ES-I3 (cell line): ENCODE measurements around the gene SPTBN1.

ENCODE experiments used
- H3K36me3 ChIP-seq: 2 replicates; pipeline ENCODE4 v1.6.1; 2013; ENCODE audit warnings: mild to moderate bottlenecking, low read length, control low read depth, moderate library complexity; ENCODE audit not compliant: insufficient read depth
- H3K4me1 ChIP-seq: 2 replicates; pipeline ENCODE4 v1.6.1; 2013; ENCODE audit warnings: mild to moderate bottlenecking, control low read depth, low read length; ENCODE audit not compliant: insufficient read depth
- H3K9ac ChIP-seq: 2 replicates; pipeline ENCODE4 v1.6.1; 2013; ENCODE audit warnings: low read depth, mild to moderate bottlenecking, low read length, moderate library complexity
- H3K9me3 ChIP-seq: 2 replicates; pipeline ENCODE4 v1.6.1; 2013; ENCODE audit warnings: mild to moderate bottlenecking, low read length, moderate library complexity; ENCODE audit not compliant: control insufficient read depth, insufficient read depth

The SPTBN1 gene

DNA sequence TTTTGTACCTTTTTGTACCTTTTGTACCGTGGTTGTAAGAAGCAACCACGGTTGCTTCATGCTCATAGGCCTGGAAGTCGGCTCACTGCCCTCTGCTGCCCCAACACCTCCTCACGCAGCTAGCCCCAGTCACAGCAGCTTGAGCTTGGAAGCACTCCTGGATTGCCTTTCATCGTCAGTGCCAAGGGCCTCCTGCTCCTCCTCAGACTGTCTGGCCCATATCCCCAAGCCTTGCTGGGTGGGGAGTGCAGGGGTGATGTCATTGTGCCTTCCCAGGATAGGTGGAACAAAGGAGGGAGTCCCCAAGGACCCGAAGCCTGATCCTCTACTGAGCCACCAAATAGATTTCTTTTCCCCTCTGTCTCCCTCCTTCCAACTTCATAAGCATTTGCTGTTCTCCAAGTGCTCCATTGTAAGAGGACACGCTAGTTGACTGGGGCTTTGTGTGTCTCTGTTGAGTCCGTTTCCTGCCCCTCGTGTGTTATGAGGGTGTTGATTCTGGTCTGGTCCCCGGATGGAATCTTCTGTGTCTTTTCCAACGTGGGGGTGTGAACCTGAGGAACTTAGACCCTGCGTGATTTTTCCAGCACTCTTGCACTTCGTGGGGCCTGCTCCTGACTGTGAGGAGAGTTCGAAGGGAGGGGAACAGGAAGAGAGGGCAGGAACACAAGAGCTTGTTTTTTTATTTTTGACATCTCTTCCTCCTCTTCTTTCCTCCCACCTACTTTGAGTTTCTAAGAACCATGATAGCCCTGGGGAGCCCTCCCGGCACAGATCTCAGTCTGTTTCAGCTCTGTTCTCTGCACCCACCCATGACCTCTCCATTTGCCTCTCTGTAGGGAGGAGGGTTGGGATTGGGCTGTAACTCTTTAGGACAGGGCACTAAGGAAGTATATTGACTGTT, 140.1 kb downstream of the SPTBN1 start:
- Histone ChIP-seq H3K9ac (no peak overlapping the region), H3K9me3 (no peaks in the 10 kb centered on the region), H3K36me3 (peaks cover 3% of the 10 kb centered on the region; the same call in 1 of the 2 replicates), H3K4me1 (no peaks in the 10 kb centered on the region)

DNA sequence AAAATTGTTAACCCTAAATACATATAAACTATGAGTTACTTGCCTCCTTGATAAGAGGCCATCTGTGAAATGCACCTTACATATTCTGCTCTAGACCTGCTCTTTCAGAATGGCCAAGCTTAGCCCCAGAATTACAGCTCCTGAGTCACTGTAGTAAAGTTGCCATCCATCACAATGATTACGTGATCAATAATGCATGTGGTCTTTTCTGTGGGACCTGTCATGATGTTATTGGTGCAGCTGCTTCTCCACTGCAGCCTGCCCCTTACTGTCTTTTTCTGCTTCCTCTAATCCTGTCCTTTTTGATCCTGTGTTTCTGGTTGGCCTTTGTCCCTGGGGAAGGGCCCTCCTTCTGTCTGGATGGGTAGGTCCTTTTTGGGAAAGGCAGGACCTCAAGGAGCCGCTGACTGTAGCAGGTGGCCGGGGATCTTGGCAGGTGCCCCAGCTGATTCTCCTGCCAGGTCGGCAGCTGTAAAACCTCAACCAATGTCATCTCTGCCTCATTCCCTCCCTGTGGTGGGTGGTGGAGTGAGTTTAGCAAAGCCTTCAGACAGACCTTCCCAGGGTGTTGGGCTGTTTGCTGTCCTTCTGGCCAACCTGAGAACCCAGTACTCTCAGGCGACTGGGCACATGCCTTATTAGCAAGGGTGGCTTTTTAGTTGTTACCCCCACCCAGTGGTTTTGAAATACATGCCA, 141.2 kb downstream of the SPTBN1 start:
- Histone ChIP-seq H3K4me1 (no peaks in the 10 kb centered on the region), H3K36me3 (peaks cover 3% of the 10 kb centered on the region; the same call in 1 of the 2 replicates), H3K9me3 (no peaks in the 10 kb centered on the region), H3K9ac (no peak overlapping the region)

DNA sequence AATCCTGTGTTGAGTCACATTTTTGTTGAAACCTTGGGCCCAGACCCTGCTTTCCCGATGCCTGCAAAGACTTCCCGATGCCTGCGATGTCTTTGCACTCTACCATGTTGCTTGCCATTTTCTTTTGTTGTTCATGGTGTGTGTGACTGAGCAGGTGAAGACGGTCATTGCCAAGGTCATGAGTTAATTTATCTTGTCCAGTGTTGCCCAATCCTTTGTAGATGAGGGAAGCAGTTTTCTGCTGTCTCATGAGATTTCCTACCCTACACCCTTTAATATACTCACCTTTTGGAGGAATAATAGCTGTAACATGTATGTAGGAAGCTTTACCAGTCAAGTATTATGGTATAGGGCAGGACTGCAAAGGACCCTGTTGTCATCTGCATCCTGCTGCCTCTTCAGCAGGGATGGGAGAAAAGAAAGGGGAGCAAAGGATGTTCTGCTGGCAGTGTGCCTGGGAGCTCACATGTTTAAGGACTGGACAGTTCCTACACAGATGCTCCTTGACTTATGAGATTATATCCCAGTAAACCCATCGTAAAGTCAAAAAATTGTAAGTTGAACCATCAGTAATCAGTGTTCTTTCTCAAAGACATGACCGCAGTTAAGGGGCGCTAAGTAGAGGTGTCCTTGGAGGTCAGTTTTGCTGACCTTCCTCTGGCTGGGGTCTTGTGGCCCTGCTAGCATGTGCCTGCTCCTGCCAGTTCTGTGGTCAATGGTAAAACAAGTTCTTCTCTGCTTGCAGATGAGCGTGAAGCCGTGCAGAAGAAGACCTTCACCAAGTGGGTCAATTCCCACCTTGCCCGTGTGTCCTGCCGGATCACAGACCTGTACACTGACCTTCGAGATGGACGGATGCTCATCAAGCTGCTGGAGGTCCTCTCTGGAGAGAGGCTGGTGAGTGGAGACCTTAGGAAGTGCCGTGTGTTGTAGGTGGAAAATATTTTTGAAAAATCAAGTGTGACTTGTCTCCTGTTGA, 142.5 kb downstream of the SPTBN1 start:
- H3K9me3 ChIP-seq, result no peaks in the 10 kb centered on the region
- H3K9ac ChIP-seq, result no peak overlapping the region
- H3K36me3 ChIP-seq, result peaks cover 3% of the 10 kb centered on the region; the same call in 1 of the 2 replicates
- H3K4me1 ChIP-seq, result 0 out of 2 replicates have a peak, but pooled peaks cover 6% of the 10 kb centered on the region

DNA sequence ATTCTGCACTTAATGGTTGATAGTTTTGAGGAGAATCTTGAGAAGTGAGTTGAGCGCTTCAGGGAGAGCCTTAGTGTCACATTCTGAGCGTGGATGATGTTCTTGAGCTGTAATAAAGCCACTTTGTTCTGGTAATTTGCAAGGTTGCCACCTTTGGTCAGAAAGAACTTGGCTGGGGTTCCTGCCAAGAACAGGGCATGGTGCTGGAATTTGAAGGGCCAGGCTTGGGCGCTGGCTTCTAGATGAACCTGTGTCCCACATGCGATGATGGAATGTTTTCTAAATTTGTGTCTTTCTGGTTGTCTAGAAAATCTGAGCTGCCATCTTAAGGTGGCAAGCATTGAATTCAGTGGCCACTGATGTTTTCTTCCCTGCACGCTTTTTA, 143.2 kb downstream of the SPTBN1 start:
- H3K36me3 ChIP-seq, result peaks cover 3% of the 10 kb centered on the region; the same call in 1 of the 2 replicates
- H3K9ac ChIP-seq, result no peak overlapping the region
- peaks cover 10% of the 10 kb centered on the region; the same call in 1 of the 2 replicates for H3K4me1 ChIP-seq
- H3K9me3 ChIP-seq, result no peaks in the 10 kb centered on the region

DNA sequence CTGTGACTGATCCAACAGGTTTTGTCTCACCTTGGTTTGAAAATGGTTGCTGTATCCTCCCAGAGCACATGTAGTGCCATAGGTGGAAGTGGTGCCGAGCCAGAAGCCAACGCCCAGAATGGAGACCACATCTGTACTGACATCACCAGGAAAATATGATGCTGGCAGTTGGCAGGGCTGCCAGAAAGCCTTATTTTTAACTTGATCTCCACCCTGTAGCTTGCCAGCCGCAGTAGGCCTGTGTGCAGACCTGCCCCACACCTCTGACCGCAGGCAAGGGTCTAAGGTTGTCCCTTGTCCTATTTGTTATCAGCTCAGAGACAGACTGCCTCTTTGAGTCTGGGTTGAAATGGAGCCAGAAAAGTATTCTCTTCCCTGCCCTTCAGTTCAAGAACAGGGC, 143.8 kb downstream of the SPTBN1 start:
- no peaks in the 10 kb centered on the region for H3K9me3 ChIP-seq
- no peak overlapping the region for H3K9ac ChIP-seq
- H3K4me1 ChIP-seq, result peaks cover 15% of the 10 kb centered on the region; the same call in 1 of the 2 replicates
- H3K36me3 ChIP-seq, result peaks cover 3% of the 10 kb centered on the region; the same call in 1 of the 2 replicates

DNA sequence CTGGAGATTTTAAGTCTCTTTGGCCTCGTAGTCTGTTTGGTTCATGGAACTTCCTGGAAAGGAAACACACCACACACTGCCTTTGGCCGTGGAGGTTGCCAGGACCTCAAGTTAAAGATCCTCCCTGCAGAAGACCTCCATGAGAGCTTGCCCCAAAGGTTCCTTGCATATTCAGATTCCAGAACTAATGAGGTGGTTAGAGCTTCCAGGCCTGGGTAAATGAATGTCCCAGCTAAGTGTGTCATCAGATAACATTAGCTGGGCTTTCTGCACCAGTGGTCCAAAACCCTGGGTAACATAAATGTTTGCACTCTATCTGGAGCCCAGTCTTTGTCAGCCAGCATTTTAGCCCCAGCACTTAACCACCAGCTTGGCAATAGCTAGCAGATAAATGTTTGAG, 145.2 kb downstream of the SPTBN1 start:
- Histone ChIP-seq H3K9ac (no peak overlapping the region), H3K4me1 (peaks cover 15% of the 10 kb centered on the region; the same call in 1 of the 2 replicates), H3K36me3 (peaks cover 3% of the 10 kb centered on the region; the same call in 1 of the 2 replicates), H3K9me3 (no peaks in the 10 kb centered on the region)

DNA sequence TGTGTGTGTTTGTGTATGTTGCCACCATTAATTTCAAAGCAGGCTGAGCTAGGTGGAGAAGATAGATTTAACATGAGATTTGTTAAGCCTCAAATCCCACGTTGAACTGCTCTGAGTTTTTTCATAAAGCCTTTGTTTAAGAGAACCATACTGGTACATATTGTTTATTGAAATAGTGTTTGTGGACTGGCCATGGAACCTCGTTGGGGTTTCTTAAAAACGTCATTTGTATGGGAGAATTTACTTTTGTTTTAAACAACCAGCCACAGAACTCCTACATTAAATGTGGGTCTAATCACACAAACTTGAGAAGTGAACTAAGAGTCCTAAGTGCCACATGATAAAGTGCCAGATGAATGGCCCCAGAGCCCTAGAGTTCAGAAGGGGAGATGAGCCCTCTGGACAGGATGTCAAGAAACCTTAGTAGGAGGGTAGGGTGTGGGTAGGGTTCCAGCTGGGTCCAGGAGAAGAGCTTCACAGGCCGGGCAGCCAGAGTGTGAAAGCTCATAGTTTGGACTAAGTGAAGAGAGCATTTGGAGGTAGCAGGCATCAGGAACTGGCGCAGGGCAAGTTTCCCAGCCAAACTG, 146.7 kb downstream of the SPTBN1 start:
- Histone ChIP-seq H3K4me1 (peaks cover 15% of the 10 kb centered on the region; the same call in 1 of the 2 replicates), H3K9me3 (no peaks in the 10 kb centered on the region), H3K36me3 (peaks cover 2% of the 10 kb centered on the region; the same call in 1 of the 2 replicates), H3K9ac (no peak overlapping the region)

DNA sequence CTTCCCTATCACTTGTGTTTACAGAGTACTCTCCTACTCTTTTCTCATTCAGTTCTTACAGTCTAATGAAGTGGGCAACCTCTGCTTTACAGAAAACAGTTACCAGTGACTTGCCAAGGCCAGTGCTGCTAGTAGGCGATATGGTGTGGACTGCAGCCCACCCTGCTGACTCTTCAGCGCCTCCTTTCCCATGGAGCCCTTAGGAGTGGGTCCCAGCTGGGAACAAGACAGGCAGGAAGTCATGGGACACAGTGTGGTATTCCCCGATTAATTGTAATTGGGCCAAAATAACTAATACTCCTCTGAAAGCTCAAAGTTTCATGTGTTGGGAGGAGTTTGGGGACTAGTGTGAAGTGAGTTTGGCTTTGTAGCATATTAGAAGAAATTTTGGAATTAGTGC, 147.2 kb downstream of the SPTBN1 start:
- Histone ChIP-seq H3K4me1 (peaks cover 15% of the 10 kb centered on the region; the same call in 1 of the 2 replicates), H3K9ac (no peak overlapping the region), H3K9me3 (no peaks in the 10 kb centered on the region), H3K36me3 (no peaks in the 10 kb centered on the region; the same call in 1 of the 2 replicates)

DNA sequence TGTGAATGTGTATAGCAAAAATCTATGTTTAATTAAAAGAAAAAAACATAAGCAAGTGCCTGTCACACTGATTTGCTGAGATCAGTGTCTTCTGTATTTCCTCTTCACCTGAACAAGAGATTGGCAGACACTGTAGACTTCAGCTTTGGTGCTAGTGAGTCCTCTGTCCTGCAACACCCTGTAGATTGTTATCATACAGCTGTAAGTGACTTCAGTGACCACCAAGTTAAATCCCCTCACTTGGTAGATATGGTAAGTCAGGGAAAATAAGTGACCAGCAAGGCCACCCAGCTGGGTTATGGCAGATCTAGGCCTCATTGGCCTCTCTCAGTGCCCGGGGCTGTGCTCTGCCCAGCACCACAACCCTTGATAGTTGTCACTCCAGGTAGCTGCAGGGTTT, 147.7 kb downstream of the SPTBN1 start:
- H3K9me3 ChIP-seq, result no peaks in the 10 kb centered on the region
- H3K36me3 ChIP-seq, result no peaks in the 10 kb centered on the region; the same call in 1 of the 2 replicates
- no peak overlapping the region for H3K9ac ChIP-seq
- peaks cover 15% of the 10 kb centered on the region; the same call in 1 of the 2 replicates for H3K4me1 ChIP-seq

DNA sequence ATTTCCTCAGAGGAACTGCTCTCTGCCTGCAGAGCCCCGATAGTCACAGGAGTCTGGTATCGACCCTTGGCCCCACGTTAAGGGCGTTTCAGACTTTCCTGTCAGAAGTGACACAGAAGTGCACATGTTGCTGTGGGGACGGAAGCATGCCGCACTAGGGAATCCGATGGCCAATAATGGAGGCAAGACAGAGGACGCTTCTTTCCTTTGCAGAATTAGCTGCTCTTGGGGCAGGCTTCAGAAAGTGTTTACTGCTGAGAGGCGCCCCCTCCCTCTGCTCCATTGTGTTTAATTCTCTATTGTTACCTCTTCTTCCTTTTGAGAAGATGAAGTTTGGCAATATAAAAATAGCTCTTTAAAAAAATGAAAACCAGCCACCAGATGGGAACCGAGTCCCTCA, 148.7 kb downstream of the SPTBN1 start:
- H3K36me3 ChIP-seq, result no peaks in the 10 kb centered on the region

DNA sequence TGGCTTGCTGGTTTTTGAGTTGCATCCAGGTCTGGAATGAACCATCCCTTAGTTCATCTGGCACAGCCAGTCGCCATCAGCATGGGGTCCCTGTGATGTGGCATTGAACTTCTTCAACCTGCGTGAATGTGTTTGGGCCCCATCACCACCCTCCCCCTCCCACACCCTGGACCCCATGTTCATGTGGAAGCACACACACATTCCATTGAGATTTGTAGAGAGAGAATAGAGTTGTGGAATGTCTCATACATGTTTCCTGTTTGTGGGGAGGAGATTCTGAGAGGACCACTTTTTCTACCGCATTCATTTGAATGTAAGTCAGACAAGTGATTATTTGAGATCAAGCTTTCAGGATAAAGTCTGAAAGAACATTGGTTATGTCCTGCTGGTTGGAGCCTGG, 149.7 kb downstream of the SPTBN1 start:
- Histone ChIP-seq H3K9ac (no peak overlapping the region), H3K36me3 (no peaks in the 10 kb centered on the region), H3K4me1 (peaks cover 18% of the 10 kb centered on the region; the same call in 1 of the 2 replicates), H3K9me3 (no peaks in the 10 kb centered on the region)

More for the DNA sequence above, 148.7 kb downstream of the SPTBN1 start:
- Histone ChIP-seq H3K4me1 (peaks cover 17% of the 10 kb centered on the region; the same call in 1 of the 2 replicates), H3K9me3 (no peaks in the 10 kb centered on the region), H3K9ac (no peak overlapping the region)

DNA sequence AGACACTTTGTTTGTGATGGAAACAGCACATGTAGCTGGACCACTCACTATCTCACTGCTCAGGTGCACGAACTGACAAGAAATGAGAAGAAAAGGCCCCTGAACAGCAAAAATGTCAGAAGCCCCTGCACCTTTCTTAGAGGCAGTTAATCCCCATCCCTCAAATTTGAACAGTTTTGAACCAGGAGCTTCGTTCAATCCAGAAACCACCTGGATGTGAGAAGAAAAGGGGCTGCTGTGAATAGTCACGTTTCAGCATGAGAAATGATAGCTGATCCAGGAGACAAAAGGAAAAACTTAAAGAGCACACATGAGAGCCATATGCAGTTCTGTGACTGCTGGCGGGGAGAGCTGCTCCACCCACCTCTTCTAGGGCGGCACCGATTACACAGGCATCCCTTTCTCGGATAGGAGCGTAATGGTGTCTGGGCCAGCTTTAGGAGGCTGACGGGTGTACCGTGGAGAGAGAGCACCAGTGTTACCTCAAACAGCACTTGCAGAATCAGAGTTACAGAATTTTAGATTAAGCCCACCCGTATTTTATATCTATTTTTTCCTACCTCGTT, 150.3 kb downstream of the SPTBN1 start:
- Histone ChIP-seq H3K9ac (no peak overlapping the region), H3K9me3 (no peaks in the 10 kb centered on the region), H3K4me1 (peaks cover 18% of the 10 kb centered on the region; the same call in 1 of the 2 replicates), H3K36me3 (no peaks in the 10 kb centered on the region)

DNA sequence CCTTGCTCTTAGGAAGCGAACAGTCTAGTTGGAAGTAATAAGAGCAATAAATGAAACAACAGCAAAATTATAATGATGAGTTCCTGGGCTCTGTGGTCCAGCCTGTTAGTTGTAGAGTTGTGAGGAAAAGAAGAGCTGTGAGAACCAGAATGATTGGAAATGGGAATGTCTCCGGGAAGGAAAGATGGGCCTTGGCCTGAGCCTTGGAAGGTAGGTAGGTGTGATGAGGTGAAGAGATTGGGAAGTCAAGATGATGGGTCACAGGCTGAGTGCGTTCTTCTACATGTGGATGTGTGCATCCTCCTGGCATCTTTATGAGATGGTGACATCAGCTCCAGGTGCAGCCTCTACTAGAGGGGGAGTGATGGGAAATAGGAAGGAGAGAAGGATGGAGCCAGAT, 152.1 kb downstream of the SPTBN1 start:
- Histone ChIP-seq H3K9me3 (no peaks in the 10 kb centered on the region), H3K9ac (no peak overlapping the region), H3K36me3 (peaks cover 2% of the 10 kb centered on the region; the same call in 1 of the 2 replicates), H3K4me1 (peaks cover 15% of the 10 kb centered on the region; the same call in 1 of the 2 replicates)
